Hepatocyte (in vitro differentiated cells): ENCODE data around the gene AKR7A3. TPM values are rescaled to one million over a fixed set of nuclear protein-coding genes. Genes with fewer than 3 reads are reported as not detected.
A peak's percentile ranks its signal among the peaks of the same experiment; 100 is the strongest.
"Not testable (repeated sequence)": the region's sequence is repeated elsewhere in the genome, so short reads cannot be mapped to it uniquely, and the experiment has no call there.

Experiments used
- DNase-seq: peaks from one replicate; pipeline ENCODE4 v3.0.0-alpha.2; 2016; ENCODE audit warnings: low spot score
- H2AFZ ChIP-seq: fragments of 200-600 bp; sonication (generic); 2 replicates; pipeline ENCODE4 v1.6.0; 2016; ENCODE audit warnings: antibody characterized with exemption, mild to moderate bottlenecking
- H3K27ac ChIP-seq: fragments of 200-600 bp; sonication (generic); 2 replicates; pipeline ENCODE4 v1.5.1; 2016; ENCODE audit warnings: mild to moderate bottlenecking
- H3K27me3 ChIP-seq: fragments of 200-600 bp; sonication (generic); 2 replicates; pipeline ENCODE4 v1.6.1; 2016
- H3K36me3 ChIP-seq: fragments of 200-600 bp; sonication (generic); replicated peaks from 2 replicates; pipeline ENCODE4 v1.5.1; 2016; ENCODE audit warnings: low read depth; ENCODE audit not compliant: insufficient read depth
- H3K4me1 ChIP-seq: fragments of 200-600 bp; sonication (generic); 2 replicates; pipeline ENCODE4 v1.5.1; 2016; ENCODE audit warnings: mild to moderate bottlenecking, moderate library complexity; ENCODE audit not compliant: insufficient read depth
- H3K4me2 ChIP-seq: fragments of 200-600 bp; sonication (generic); 2 replicates; pipeline ENCODE4 v1.6.0; 2016
- H3K4me3 ChIP-seq: fragments of 200-600 bp; sonication (generic); 2 replicates; pipeline ENCODE4 v1.5.1; 2016; ENCODE audit warnings: mild to moderate bottlenecking
- H3K79me2 ChIP-seq: fragments of 200-600 bp; sonication (generic); 2 replicates; pipeline ENCODE4 v1.6.0; 2017; ENCODE audit warnings: mild to moderate bottlenecking
- H3K9me2 ChIP-seq: fragments of 200-600 bp; sonication (generic); replicated peaks from 2 replicates; pipeline ENCODE4 v1.6.0; 2017; ENCODE audit warnings: mild to moderate bottlenecking; ENCODE audit not compliant: insufficient read depth
- H3K9me3 ChIP-seq: fragments of 200-600 bp; sonication (generic); 2 replicates; pipeline ENCODE4 v1.5.1; 2016; ENCODE audit warnings: low read depth, mild to moderate bottlenecking
- H4K20me1 ChIP-seq: fragments of 200-600 bp; sonication (generic); 2 replicates; pipeline ENCODE4 v1.6.0; 2016; ENCODE audit warnings: mild to moderate bottlenecking; ENCODE audit not compliant: insufficient read depth, poor library complexity, severe bottlenecking
- EZH2 ChIP-seq: fragments of 200-600 bp; sonication (generic); IDR thresholded peaks from 2 replicates; pipeline ENCODE4 v1.6.1; 2016; ENCODE audit warnings: antibody characterized with exemption, mild to moderate bottlenecking, borderline replicate concordance
- EZH2phosphoT487 ChIP-seq: fragments of 200-600 bp; sonication (generic); IDR thresholded peaks from one replicate; pipeline ENCODE4 v1.6.1; 2018; ENCODE audit warnings: antibody characterized with exemption, mild to moderate bottlenecking, low read depth, moderate library complexity; ENCODE audit not compliant: unreplicated experiment, severe bottlenecking
- WGBS: methylation state at CpG from one replicate; pipeline ENCODE4 v1.1.6; 2016; ENCODE audit warnings: low lambda C conversion rate; ENCODE audit errors: missing lambda C conversion rate; 5-methylcytosine and 5-hydroxymethylcytosine counted together
- polyA plus RNA-seq: library from polyadenylated mRNA; unstranded; fragments of >200 nt; fragmentation: Nextera tagmentation; extraction: Ambion mirVana; gene quantifications from 2 replicates; pipeline ENCODE4 v1.2.1, GENCODE V29; 2016
- total RNA-seq: library from RNA; depleted of rRNA; stranded (reverse); fragments of >200 nt; gene quantifications from 2 replicates; pipeline ENCODE4 v1.2.3, GENCODE V29; 2014
- TF ChIP-seq, protein P1 (sequence below): fragments of 200-600 bp; sonication (generic); IDR thresholded peaks from 2 replicates; pipeline ENCODE4 v1.5.1; 2016; ENCODE audit warnings: antibody characterized with exemption, mild to moderate bottlenecking; ENCODE audit not compliant: poor library complexity

Gene AKR7A3
- 1.2 and 2.3 TPM in 2 replicates for total RNA-seq
- 0.46 and 1.5 TPM in 2 replicates for polyA plus RNA-seq

DNA sequence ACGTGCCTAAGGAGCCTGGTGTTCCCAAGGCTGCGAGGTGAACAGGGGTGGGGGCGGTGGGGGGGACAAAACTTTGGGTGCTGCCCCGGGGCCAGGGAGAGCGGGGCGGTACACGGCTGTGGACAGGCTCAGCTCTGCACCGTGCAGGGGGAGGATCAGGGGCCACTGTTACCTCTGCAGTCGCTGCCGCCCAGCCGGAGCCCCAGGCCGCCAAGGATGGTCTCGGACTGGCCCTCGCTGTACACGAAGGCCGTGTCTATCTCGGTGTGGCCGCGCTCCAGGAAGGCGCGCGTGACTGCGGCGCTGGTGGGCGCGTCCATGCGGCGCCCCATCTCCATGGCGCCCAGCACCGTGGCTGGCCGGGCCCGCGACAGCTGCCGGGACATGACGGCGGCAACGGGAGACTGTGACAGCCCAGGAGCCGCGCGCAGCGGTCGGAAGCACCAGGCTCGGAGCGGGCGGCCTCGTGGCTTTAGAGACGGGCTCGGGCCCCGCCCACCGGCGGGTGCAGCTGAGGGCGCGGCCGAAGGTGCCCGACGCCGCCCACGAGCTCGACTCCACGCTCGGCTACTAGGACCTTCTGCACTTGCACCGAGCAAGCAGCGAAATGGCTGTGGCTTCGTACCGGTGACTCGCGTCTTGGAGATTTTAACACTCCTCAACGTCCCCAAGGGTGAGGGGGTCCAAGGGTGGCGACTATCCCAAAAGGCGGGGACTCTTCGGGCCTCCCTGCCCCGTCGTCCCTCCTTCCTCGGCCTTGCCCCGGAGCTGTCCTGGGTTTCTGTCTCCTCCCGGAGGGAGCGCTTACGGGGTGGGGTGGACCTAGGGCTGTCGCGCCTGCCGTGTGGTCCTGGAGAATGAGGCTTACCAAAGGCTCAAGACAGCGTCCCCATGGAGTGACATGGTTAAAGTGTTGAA is at the start of gene AKR7A3:
Gene AKR7A3 (minus strand): TSS at position 447 of the 918 bp plus-strand sequence. CDS start 61 bp downstream, at position 386.
- not testable (repeated sequence) for H3K27ac ChIP-seq, H3K79me2 ChIP-seq, H3K4me1 ChIP-seq, H3K27me3 ChIP-seq, H2AFZ ChIP-seq, H4K20me1 ChIP-seq, H3K36me3 ChIP-seq, H3K4me3 ChIP-seq, H3K9me2 ChIP-seq, H3K9me3 ChIP-seq
- peak within 1 kb of the TSS; percentile 78 for H3K4me2 ChIP-seq
- DNase-seq = peak; percentile 82
- 22% methylated on average over 48 of the region's 82 CpGs for WGBS

DNA sequence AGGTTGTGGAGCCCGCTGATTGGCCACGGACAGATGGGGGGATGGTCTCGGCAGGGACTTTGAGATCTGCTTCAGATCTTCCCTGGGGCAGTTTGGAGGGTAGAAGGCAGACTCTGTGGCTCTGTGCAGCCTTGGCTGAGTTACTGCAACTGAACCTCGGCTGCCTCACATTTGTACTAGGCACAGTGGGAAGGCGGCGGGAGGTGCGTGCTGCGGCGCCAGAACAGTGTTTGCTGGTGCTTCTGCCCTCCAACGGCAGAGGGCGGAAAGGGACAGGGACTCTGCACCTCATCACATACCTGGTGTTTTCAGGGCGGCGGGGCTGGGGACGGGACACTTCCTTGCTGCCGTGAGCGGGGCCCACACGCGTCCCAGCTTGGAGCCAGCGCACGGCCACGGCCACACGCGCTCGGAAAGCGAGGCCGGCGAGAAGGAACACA is 49.8 kb upstream of the AKR7A3 start:
- Histone ChIP-seq H4K20me1 (no peaks in the 10 kb centered on the region), H3K27me3 (no peaks in the 10 kb centered on the region), H2AFZ (no peak overlapping the region), H3K4me2 (peak overlapping the region; percentile 62), H3K4me3 (no peak overlapping the region), H3K9me2 (no peaks in the 10 kb centered on the region), H3K4me1 (no peaks in the 10 kb centered on the region), H3K9me3 (no peaks in the 10 kb centered on the region), H3K27ac (no peak overlapping the region), H3K36me3 (no peaks in the 10 kb centered on the region), H3K79me2 (no peaks in the 10 kb centered on the region)
- DNase-seq = peak; percentile 66
- 57% methylated on average over 27 of the region's 27 CpGs for WGBS
- TF ChIP-seq EZH2phosphoT487 (no peak), EZH2 (no peak)
- TF ChIP-seq, protein P1, sequence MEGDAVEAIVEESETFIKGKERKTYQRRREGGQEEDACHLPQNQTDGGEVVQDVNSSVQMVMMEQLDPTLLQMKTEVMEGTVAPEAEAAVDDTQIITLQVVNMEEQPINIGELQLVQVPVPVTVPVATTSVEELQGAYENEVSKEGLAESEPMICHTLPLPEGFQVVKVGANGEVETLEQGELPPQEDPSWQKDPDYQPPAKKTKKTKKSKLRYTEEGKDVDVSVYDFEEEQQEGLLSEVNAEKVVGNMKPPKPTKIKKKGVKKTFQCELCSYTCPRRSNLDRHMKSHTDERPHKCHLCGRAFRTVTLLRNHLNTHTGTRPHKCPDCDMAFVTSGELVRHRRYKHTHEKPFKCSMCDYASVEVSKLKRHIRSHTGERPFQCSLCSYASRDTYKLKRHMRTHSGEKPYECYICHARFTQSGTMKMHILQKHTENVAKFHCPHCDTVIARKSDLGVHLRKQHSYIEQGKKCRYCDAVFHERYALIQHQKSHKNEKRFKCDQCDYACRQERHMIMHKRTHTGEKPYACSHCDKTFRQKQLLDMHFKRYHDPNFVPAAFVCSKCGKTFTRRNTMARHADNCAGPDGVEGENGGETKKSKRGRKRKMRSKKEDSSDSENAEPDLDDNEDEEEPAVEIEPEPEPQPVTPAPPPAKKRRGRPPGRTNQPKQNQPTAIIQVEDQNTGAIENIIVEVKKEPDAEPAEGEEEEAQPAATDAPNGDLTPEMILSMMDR = peak; percentile 36

DNA sequence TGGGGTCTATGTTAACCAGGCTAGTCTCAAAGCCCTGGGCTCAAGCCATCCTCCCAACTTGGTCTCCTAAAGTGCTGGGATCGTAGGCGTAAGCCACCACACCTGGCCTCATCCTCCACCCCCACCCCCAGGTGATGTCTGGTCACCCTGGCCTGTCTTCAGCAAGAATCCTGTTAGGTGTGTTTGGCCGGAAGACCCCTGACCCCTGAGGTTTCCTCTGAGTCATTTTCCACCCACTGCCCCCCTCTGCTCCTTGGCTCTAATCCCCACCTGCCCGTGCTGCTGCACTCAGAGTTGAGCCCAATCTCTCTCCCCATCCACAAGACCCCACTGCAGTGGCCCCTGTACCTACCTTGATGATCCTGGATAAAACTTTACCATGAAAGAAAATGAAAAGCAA is 48.7 kb upstream of the AKR7A3 start:
- H3K4me2 ChIP-seq = no peak overlapping the region

DNA sequence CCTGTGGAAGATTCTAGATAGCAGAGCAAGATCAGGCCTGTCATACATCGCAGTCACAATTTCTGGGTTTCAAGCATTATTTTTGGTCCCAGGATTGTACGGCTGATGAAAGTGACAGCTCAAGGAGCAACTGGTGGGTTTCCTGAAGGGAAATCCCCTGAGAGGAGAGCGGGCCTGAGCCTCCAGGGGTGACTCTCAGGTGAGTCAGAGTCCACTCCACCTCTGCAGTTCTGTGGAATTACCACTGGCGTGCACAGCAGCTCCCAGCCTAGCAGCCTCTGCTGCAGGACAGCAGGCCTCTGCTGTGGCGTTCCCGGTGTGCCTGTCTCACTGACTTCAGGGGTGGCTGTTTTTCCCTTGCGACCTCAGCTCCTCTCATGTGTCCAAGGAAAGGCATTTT is 48.0 kb upstream of the AKR7A3 start:
- no peaks in the 10 kb centered on the region for H3K9me2 ChIP-seq

More for the DNA sequence above, 48.7 kb upstream of the AKR7A3 start:
- no peak overlapping the region for H3K4me3 ChIP-seq
- 91% methylated on average over 4 of the region's 4 CpGs for WGBS
- H4K20me1 ChIP-seq = no peaks in the 10 kb centered on the region
- no peaks in the 10 kb centered on the region for H3K9me2 ChIP-seq
- H3K4me1 ChIP-seq = no peaks in the 10 kb centered on the region
- H3K9me3 ChIP-seq = no peaks in the 10 kb centered on the region
- H3K27ac ChIP-seq = no peak overlapping the region
- no peak for TF ChIP-seq EZH2phosphoT487
- TF ChIP-seq, protein P1 = no peak
- TF ChIP-seq EZH2 = no peak
- DNase-seq = no peak
- no peaks in the 10 kb centered on the region for H3K36me3 ChIP-seq
- no peaks in the 10 kb centered on the region for H3K79me2 ChIP-seq
- no peaks in the 10 kb centered on the region for H3K27me3 ChIP-seq
- H2AFZ ChIP-seq = no peak overlapping the region

More for the DNA sequence above, 48.0 kb upstream of the AKR7A3 start:
- Histone ChIP-seq H2AFZ (no peak overlapping the region), H3K27me3 (no peaks in the 10 kb centered on the region), H3K4me2 (no peak overlapping the region), H4K20me1 (no peaks in the 10 kb centered on the region), H3K27ac (no peak overlapping the region), H3K4me1 (no peaks in the 10 kb centered on the region), H3K36me3 (no peaks in the 10 kb centered on the region), H3K9me3 (no peaks in the 10 kb centered on the region), H3K4me3 (no peak overlapping the region), H3K79me2 (no peaks in the 10 kb centered on the region)
- peak; percentile 48 for DNase-seq
- 86% methylated on average over 7 of the region's 7 CpGs for WGBS
- TF ChIP-seq, protein P1 = no peak
- TF ChIP-seq EZH2 (no peak), EZH2phosphoT487 (no peak)
